Hepatocyte (in vitro differentiated cells): ENCODE data around the gene DAB2.

Source experiments
- CTCF ChIP-seq: fragments of 200-600 bp; sonication (generic); IDR thresholded peaks from 2 replicates; pipeline ENCODE4 v1.5.1; 2016; ENCODE audit warnings: antibody characterized with exemption, mild to moderate bottlenecking; ENCODE audit not compliant: poor library complexity
- EZH2 ChIP-seq: fragments of 200-600 bp; sonication (generic); IDR thresholded peaks from 2 replicates; pipeline ENCODE4 v1.6.1; 2016; ENCODE audit warnings: antibody characterized with exemption, mild to moderate bottlenecking, borderline replicate concordance
- EZH2phosphoT487 ChIP-seq: fragments of 200-600 bp; sonication (generic); IDR thresholded peaks from one replicate; pipeline ENCODE4 v1.6.1; 2018; ENCODE audit warnings: antibody characterized with exemption, mild to moderate bottlenecking, low read depth, moderate library complexity; ENCODE audit not compliant: unreplicated experiment, severe bottlenecking

- no peak for TF ChIP-seq CTCF
- no peak for TF ChIP-seq EZH2phosphoT487
- no peak for TF ChIP-seq EZH2
Observed at GRCh38 chr5:39395521-39395920, 29.3 kb downstream of the DAB2 start.
